ENCODE results near the gene ZNF425.

GRCh38 chr7:149100821-149101220, 25.3 kb downstream of the ZNF425 start:
- no peak for TF ChIP-seq EZH2 (IDR thresholded peaks at IDR 0.05; ENCODE audit: low read depth, unreplicated experiment)
- TF ChIP-seq CTCF (conservative IDR thresholded peaks at IDR 0.05; ENCODE audit: low read depth in 2 of 2), result no peak
- no peak for TF ChIP-seq EZH2phosphoT487 (IDR thresholded peaks at IDR 0.05; ENCODE audit: unreplicated experiment)
- TF ChIP-seq STAT1 (IDR thresholded peaks at IDR 0.05; ENCODE audit: unreplicated experiment), result no peak
- TF ChIP-seq, protein P1, sequence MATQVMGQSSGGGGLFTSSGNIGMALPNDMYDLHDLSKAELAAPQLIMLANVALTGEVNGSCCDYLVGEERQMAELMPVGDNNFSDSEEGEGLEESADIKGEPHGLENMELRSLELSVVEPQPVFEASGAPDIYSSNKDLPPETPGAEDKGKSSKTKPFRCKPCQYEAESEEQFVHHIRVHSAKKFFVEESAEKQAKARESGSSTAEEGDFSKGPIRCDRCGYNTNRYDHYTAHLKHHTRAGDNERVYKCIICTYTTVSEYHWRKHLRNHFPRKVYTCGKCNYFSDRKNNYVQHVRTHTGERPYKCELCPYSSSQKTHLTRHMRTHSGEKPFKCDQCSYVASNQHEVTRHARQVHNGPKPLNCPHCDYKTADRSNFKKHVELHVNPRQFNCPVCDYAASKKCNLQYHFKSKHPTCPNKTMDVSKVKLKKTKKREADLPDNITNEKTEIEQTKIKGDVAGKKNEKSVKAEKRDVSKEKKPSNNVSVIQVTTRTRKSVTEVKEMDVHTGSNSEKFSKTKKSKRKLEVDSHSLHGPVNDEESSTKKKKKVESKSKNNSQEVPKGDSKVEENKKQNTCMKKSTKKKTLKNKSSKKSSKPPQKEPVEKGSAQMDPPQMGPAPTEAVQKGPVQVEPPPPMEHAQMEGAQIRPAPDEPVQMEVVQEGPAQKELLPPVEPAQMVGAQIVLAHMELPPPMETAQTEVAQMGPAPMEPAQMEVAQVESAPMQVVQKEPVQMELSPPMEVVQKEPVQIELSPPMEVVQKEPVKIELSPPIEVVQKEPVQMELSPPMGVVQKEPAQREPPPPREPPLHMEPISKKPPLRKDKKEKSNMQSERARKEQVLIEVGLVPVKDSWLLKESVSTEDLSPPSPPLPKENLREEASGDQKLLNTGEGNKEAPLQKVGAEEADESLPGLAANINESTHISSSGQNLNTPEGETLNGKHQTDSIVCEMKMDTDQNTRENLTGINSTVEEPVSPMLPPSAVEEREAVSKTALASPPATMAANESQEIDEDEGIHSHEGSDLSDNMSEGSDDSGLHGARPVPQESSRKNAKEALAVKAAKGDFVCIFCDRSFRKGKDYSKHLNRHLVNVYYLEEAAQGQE (IDR thresholded peaks at IDR 0.05; ENCODE audit: unreplicated experiment), result no peak
- no peak for TF ChIP-seq CREB1 (CRISPR knock-in tag; IDR thresholded peaks at IDR 0.05; ENCODE audit: low read depth)

All from GM23338 (cell line).